NCI-H1930 (cell line): ENCODE data around the gene GPR12.
"Not testable (repeated sequence)": the region's sequence is repeated elsewhere in the genome, so short reads cannot be mapped to it uniquely, and the experiment has no call there.

Experiments
- DNase-seq, 2 experiments: peaks; one replicate each; lab custom pipeline; 2025; lab: John Stamatoyannopoulos, UW

GPR12 gene

DNA sequence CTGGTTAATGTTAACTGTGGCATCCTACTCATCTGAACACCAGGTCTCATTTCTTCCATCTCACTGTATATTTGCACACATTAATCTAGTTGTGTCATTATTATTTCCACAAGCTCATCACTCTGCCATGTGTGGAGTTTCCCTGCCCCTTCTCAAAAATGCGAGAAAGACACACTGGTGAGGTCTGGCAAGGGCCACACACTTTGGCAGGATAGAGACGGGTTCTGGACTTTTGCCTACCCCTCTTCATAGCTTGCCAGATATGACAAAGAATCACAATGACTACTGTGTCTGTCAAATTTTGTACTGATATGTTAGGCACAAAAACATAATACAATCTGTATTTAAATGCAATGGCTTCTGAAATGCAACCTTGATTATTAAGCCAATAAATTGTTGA lies 12.9 kb downstream of the GPR12 start:
- no peak for DNase-seq

DNA sequence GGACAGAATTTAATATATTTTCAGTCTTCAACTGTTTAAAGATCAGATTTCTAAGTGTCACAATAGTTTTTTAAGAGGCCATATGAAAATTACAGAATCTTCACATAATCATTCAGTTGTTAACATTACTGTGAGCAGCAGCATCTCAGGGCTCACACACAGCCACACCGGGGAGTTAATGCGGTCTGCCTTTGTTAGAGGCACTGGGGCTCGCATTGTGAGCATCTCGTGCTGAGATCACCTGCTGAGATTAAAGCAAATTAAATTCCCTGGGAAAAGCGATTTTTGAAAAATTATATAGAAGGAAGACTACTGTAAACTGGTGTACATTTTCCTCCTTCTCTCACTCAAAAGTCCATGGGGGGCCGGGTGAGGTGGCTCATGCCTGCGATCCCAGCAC lies 16.6 kb downstream of the GPR12 start:
- DNase-seq: no peak

DNA sequence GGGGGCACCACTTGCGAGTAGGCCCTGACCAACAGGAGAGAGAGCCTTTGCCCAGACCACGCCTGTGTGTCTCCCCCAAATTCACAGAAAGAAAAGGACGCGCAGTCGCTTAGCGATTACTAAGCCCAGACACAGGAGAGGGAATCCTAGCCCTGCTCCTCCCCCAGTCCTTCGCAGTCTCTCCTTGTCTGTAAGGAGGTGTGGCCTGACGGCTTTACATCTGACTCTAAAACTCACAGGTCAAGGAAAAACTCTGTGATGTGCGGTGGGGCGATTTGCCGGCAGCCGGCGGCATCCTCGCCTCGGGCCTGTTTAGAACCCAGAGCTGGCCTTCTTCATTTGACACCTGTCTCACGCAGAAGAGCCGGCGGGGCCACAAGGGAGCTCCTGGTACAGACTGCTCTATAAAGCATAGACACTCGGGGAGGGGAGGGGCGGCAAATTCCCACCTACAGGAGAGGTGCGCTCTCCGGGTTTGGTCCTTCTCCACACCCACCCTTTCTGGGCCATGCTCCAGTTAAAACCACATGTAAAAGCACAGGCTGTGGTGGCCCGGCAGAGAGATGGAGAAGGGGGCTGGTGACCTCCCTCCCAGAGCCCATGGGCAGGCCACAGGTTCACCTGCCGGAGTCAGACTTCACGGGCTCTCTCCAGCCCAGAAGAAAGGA lies 17.8 kb downstream of the GPR12 start:
- no peak for DNase-seq

DNA sequence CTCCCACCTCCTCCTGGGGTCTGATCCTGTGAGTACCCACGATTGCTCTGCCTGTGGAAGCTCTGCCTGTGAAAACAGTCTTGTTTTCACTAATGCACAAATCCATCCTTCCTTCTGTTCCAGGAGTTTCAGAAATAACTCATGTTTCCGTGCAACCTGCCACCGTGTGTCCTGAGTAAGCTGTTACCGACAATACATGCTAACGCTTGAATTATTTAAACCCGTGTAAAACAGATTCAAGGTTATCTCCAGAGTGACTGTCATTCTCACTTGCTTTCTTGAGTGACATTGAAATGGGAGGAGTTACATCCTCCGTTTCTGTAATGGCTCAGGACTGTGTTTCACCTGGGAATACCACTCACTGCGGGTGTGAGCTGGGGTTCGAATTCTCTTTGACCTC lies 24.9 kb downstream of the GPR12 start:
- DNase-seq: no peak

DNA sequence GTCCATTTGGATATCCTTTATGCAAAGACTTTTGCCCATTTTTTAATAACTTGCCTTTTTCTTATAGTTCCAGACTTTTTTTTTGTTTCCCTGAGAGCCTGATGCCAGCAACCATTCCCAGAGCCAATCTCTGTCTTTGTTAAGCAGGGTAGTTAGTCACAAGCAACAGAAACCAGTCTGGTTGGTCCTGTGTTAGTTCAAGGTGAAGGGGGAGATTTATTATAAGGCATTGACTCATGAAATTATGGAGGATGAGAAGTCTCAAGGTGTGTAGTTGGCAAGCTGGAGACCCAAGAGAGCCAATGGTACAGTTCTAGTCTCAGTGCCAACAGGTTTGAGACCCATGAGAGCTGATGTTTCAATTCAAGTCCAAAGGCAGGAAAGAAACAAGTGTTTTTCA lies 33.0 kb downstream of the GPR12 start:
- DNase-seq: no peak

DNA sequence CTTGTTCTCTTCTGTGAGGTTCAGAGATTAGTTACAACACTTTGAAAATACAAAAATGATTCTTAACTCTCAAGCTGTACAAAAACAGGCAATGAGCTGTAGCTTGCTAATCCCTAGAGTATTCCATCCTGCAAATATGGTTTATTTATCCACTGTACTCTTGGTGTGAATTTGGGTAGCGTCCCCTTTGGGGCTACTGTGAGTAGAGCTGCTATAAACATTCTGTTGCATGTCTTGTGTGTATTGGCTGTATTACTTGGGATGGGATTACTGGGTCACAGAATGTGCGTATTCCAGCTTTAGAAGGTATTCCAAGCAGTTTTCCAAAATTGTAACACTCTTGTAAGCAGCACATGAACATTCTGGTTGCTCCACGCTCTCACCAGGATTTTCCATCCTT lies 33.5 kb downstream of the GPR12 start:
- DNase-seq: no peak

DNA sequence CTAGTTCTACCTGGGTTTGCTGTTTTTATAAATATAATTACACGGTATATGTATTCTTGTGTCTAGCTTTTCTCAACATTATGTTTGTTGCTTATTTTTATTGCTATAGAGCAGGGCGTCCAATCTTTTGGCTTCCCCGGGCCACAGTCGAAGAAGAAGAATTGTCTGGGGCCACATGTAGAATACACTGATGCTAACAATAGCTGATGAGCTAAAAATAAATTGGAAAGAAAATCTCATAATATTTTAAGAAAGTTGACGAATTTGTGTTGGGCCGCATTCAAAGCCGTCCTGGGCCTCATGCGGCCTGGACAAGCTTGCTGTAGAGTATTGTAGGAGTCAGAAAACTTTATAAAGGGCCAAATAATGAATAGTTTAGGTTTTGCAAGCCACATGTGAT lies 33.9 kb downstream of the GPR12 start:
- no peak for DNase-seq

DNA sequence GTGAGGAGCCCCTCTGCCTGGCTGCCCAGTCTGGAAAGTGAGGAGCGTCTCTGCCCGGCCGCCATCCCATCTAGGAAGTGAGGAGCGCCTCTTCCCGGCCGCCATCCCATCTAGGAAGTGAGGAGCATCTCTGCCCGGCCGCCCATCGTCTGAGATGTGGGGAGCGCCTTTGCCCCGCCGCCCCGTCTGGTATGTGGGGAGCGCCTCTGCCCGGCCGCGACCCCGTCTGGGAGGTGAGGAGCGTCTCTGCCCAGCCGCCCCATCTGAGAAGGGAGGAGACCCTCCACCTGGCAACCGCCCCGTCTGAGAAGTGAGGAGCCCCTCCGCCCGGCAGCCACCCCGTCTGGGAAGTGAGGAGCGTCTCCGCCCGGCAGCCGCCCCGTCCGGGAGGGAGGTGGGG lies 37.0 kb downstream of the GPR12 start:
- not testable (repeated sequence) for DNase-seq

DNA sequence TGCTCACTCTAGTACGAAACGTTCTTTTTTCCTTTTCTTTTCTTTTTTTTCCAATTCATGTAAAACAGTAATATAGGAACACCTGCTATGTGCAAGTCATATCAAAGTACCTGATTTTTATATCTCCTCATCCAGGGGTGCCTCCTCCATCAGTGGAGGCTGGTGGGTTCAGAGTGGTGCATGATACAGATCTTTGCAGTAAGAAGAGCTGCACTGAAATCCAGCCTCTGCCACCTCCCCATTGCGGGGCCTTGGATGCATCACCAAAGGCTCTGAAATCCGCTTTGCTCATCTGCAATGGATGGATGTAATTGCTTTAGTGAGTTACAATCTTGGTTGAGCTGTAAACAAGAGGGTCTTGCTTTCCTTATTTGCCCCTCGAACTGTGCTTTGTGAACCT lies 38.3 kb downstream of the GPR12 start:
- DNase-seq: no peak

DNA sequence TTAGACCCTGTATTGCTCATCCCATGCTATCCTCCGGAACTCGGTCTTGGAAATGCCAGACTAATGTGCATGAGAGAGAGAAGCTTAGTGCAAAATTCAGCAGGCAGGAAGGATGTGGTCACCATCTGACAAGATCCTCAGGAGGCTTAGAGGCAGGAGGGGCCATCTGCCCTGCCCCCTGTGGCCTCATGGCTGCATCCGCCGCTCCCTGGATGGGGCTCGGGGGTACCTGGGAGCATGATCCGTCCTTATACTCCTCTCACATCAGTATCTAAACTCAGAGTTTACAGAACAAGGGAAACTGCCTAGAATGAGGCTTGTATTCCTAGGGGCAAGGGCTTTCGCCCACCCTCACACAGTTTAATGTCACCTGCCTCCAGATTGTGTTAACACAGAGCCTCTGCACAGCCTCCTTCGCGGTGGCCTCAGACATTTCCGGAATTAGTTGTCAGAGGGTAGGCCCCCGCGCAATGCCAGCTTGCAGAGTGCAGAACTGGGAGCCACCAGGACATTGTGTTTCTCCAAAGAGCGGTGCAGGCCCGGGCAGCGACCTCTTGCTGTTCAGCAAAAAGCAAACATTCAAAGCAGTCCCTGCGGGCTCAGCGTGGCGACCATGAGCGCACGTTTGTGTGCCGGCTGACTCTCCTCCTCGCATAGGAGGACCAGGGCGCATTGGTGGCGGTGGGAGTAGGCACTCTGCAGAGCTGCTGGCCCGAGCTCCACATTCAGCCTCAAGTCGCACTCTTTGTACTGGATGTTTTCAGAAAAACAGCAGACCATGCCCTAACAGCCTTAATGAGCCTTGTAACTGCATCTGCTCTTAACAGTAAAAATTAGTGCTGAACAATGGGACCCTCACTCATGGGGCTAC lies 39.1 kb downstream of the GPR12 start:
- peak; percentile 16 to 62 for DNase-seq

DNA sequence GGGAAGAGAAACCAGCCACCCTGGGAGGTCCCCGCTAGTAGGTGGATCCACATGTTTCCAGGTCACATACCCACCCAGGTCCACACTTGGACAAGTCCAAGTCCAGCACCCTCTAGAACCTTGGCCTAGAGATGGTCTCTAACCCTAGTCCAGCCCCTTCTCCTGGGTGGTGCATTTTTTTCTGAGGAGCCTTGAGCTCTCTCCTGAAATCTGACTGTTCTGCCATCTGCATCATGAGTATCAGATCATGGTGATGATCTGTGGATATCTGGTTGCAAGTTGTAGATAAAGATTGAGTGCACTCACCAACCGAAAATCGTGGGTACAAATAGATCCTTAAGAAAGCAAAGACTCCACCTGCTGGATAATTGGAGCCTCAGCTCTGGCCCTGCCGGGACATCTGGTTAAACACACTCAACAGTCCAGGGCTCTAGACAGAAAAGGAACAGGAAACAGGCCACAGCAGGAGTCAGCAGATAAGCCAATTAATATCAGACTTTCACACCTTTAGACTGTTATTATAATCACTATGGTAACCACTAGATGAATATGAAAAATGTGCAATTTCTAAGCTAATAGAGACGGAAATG lies 41.1 kb downstream of the GPR12 start:
- DNase-seq: peak in 1 of 2 experiments; percentile 36

DNA sequence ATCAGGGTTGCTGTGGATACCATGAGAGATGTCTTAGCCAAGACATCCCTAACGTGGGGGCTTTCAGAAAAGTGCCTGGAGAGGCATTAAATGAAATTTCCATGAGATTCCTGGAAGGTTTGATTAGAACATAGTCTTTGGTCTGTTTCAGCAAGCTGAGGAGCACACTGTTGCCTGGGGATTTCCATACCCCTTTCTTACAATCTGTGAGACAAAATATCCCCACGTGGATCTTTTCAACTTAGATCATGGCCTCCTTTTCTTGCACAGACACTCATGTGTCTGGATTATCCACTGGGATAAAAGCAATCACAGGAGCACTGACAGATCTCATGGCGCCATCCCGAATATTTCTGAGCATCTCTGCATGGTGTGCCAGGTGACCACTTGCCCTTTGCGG lies 41.7 kb downstream of the GPR12 start:
- no peak for DNase-seq

DNA sequence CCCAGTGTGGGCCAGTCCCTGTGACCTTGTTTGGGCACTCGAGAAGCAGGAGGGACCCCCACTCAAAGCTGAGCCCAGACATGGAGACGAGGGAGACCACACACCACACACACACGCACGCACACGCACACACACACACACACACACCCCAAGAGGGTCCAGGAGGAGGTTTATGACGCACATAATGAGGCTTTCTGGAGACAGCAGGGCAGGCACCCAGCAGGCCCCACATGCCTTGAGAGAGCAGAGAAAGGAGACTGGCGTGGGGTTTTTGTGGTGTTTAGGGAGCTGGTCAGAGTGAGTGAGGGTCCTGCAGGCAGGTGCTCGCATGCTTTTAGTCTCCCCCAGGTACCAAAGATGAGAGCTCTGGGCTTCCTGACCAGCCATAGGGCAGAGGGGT lies 42.4 kb downstream of the GPR12 start:
- DNase-seq: no peak

DNA sequence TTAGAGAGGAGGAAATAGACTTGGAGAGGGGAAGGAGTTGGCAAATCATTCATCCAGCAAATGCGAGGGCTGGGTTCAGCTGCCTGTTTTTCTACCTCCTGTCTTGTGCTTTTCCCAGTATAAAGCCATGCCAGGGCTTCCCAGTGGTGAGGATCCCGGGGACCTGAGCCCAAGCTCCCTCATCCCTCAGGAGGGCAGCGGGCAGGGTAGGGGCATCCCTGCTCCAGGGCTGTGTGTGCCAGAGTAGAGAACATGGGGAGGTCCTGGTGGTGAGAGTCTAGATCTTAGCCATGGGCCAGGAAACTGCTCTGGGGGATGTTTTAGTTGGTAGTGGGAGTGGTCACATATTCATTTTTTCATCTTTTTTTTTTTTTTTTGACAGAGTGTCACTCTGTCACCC lies 43.6 kb downstream of the GPR12 start:
- DNase-seq: no peak

DNA sequence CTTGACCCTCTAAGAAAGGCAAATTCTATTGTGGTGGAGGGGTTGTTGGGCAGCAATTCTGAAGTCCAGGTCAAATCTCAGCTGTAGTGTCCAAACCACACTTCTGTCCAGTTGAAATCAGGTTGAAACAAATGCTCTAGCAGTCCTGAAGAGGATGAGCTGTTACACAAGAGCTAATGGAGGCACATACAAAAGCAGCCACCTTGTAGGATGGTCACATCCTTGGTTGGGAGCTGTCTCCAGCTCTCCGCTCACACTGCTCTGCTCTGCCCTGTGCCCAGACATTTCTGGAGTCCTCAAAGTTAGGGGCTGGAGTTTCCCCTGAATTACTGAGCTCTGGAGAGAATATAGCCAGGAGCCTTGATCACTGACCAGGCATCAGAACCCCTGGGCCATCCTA lies 47.2 kb downstream of the GPR12 start:
- no peak for DNase-seq

DNA sequence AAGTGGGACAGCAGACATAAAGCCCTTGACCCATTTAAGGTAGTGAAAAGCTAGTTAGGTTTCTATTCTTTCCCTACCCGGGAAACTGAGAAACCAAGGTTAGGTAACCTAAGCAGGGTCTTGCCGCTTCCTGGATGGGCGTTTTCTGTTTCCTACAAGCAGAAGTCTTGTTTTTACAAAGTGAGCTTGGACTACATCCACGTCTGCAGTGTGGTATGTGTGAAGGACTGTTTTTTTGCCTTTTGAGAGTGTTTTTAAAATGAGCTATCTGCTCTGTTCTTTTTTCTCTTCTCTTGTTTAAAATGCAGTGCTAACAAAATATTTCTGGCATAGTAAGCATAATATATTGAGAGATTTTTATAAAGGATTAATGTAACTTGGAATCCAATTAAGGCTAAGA lies 49.4 kb downstream of the GPR12 start:
- DNase-seq: no peak

DNA sequence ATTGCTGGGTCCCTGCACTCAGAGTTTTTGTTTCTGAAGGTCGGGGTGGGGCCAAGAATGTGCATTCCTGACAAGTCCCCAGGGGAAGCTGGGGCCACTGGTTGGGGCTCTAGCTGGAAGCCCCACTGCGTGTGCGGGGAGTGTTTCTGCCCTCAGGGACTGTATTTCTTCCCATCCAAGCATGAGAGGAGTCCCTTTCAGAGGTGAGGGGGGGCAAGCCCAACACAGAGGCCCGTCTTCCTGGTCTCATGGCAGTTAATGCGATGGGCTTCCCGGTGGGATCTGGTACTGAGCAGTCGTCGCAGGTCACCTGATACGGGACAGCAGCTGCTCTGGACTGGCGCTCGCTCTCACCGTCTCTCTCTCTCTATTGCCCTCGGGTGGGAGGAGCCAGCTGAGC lies 50.4 kb downstream of the GPR12 start:
- no peak for DNase-seq

DNA sequence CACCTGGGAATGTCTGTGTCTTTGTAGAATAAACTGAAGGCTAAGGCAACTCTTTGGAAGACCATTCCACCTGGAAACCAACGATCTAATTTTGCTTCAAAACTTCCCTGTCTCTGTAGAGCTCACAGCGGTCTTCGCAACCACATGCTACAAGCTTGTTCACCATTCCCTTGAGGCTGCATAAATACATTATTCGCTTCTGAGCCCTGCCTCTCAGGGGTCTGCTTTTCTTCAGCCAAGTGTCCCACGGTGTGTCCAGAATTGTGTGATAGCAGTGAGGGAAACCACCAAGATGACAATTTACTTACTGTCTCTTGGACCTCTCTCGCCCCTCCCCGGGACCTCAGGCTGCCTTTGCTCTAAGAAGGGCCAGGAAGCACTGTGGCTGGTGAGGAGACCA lies 51.1 kb downstream of the GPR12 start:
- no peak for DNase-seq

DNA sequence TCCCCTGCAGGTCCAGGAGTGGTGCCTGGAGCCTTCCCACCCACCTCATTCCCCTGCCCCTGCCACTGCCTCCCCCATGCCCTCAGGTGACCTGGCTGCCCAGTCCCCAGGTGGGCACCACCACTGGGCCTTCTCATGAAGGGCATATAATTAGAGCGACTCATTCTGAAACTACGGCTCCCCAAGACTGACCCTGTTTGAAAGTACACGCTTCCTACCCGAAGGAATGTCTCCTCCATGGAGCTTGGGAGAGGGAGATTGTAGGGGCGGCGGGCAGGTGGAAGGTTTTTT lies 52.6 kb downstream of the GPR12 start:
- no peak for DNase-seq

DNA sequence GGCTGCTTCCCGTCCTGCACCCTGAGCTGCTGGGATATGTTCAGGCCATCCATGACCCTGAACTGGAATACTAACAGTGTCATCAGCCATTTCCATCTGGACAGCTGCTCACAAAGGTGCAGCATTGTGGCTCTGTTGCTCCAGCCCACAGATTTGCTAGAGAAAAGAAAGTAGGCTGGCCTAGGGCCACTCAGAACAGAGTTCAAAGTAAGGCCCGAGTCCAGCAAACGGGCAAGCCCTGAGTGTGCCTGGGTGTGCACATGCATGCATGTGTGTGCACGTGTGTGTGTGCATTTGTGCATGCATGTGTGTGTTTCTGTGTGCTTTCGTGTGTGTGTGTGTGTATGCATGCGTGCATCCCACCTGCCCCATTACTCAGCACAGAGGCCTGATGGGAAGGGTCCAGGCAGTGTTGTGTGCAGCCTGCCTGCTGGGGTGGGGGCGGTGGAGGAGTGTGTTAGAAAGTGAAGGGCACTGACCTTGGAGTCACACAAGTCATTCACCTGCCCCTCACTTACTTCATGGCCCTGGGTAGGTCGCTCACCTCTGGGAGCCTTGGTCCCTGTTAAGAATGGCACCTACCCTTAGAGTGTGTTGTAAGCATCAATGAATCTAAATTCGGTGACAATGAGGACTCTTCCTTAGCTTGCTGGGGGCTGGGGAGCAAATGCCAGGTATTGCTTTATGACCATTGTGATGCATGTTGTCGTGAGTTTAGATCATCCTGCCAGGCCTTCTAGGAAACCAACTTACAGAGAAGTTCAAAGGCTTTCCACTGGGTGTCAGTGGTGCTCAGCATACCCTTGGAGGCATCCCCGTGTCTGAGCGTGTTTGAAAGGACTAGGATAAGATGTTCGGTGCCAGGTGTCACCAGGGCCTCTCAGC lies 53.2 kb downstream of the GPR12 start:
- DNase-seq: peak; percentile 40 to 58

DNA sequence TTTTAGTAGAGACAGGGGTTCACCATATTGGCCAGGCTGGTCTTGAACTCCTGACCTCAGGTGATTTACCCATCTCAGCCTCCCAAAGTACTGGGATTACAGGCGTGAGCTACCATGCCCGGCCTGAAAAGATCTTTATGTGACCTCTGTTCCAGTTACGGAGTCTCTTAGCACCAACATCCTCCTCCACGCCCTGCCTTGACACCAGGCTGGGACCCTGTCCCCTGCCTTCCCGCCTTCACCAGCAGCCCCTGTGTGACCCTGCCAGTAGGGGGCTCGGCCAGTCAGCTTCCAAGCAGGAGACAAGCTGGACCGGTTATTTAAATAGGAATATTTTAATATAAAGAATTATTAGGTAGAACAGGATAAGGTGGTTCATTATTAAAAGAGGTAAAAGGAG lies 54.2 kb downstream of the GPR12 start:
- DNase-seq: no peak

DNA sequence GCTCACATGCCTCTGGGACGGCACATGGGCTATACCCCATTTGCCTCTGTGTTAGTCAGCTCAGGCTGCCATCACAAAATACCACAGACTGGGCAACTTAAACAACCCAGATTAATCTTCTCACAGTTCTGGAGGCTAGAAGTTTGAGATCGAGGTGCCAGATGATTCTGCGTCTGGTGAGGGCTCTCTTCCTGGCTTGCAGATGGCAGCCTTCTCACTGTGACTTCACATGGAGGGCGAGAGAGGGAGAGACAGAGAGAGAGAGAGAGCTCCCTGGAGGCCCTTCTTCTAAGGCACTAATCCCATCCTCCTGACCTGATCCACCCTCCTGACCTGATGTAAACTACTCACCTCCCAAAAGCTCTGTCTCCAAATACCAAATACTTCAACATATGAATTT lies 55.0 kb downstream of the GPR12 start:
- no peak for DNase-seq
